Measurements from ENCODE around the gene DGKQ. TPM values are rescaled to one million over a fixed set of nuclear protein-coding genes. Genes with fewer than 3 reads are reported as not detected.

DGKQ gene
- total RNA-seq, 1 experiment from 2014 or later, result 22.0 TPM

GRCh38 chr4:1017706-1018105 lies 44.3 kb upstream of the DGKQ start:
- ChIA-PET CTCF (no interaction called here), RAD21 (ENCODE audit: low non-redundant PET in 1 of 2, low total read pairs in 2 of 2, uncharacterized antibody in 2 of 2, unreplicated experiment in 2 of 2) (no interaction called here), POLR2A (no interaction called here)
- Histone ChIP-seq H3K27me3 (ENCODE audit: insufficient read depth, low read length) (no peaks in the 10 kb centered on the region), H3K27ac (ENCODE audit: low read depth, low read length) (no peak overlapping the region), H3K9ac (ENCODE audit: low read length) (no peak overlapping the region), H3K4me3 (replicated peaks in 1 of 2; ENCODE audit: low read depth in 1 of 2, low read length in 2 of 2) (no peak overlapping the region), H3K4me1 (ENCODE audit: control insufficient read depth in 1 of 2, insufficient read depth in 2 of 2, low read length in 2 of 2) (peaks cover 3 to 14% of the 10 kb centered on the region in 2 experiments; a peak in 2 of 4 replicates), H3K9me2 (ENCODE audit: insufficient read depth) (no peaks in the 10 kb centered on the region), H3K4me2 (ENCODE audit: low read length) (no peak overlapping the region), H3K9me3 (ENCODE audit: control insufficient read depth in 1 of 2, insufficient read depth in 1 of 2, low read depth in 1 of 2, low read length in 2 of 2) (no peaks in the 10 kb centered on the region), H4K20me1 (ENCODE audit: insufficient read depth) (no peaks in the 10 kb centered on the region), H2AFZ (ENCODE audit: low read depth, low read length, poor library complexity, severe bottlenecking) (no peak overlapping the region), H3K79me2 (ENCODE audit: insufficient read depth, low read length) (peaks cover 7% of the 10 kb centered on the region; the same call in 1 of the 2 replicates), H3K36me3 (ENCODE audit: control insufficient read depth in 1 of 2, insufficient read depth in 2 of 2, low read length in 2 of 2) (peaks cover 3 to 4% of the 10 kb centered on the region in 2 experiments; a peak in 2 of 4 replicates)
- DNase-seq (ENCODE audit: low read depth, low spot score) (no peak), ATAC-seq (no peak)
- intact Hi-C loops (cut with micrococcal nuclease), result no loop called here
- TF ChIP-seq ZBTB33 (IDR thresholded peaks at IDR 0.05; ENCODE audit: extremely low read depth, insufficient replicate concordance, low read length) (no peak), RAD21 (IDR thresholded peaks at IDR 0.05; ENCODE audit: low read depth) (no peak), POLR2A (IDR thresholded peaks at IDR 0.05; ENCODE audit: borderline replicate concordance, extremely low read depth, insufficient read depth, insufficient read length) (no peak), ZFX (IDR thresholded peaks at IDR 0.05) (no peak), SIN3A (IDR thresholded peaks at IDR 0.05; ENCODE audit: low read depth) (no peak), JUND (IDR thresholded peaks at IDR 0.05) (no peak), ZNF274 (IDR thresholded peaks at IDR 0.05; ENCODE audit: low read depth, low read length) (no peak), ELF1 (IDR thresholded peaks at IDR 0.05; ENCODE audit: borderline replicate concordance, low read depth) (no peak), REST (IDR thresholded peaks at IDR 0.05; ENCODE audit: low read depth) (no peak), EZH2phosphoT487 (IDR thresholded peaks at IDR 0.05; ENCODE audit: borderline replicate concordance) (no peak), YY1 (IDR thresholded peaks at IDR 0.05; ENCODE audit: extremely low read depth, insufficient replicate concordance, low read depth, low read length) (no peak)
- TF ChIP-seq, protein P1, sequence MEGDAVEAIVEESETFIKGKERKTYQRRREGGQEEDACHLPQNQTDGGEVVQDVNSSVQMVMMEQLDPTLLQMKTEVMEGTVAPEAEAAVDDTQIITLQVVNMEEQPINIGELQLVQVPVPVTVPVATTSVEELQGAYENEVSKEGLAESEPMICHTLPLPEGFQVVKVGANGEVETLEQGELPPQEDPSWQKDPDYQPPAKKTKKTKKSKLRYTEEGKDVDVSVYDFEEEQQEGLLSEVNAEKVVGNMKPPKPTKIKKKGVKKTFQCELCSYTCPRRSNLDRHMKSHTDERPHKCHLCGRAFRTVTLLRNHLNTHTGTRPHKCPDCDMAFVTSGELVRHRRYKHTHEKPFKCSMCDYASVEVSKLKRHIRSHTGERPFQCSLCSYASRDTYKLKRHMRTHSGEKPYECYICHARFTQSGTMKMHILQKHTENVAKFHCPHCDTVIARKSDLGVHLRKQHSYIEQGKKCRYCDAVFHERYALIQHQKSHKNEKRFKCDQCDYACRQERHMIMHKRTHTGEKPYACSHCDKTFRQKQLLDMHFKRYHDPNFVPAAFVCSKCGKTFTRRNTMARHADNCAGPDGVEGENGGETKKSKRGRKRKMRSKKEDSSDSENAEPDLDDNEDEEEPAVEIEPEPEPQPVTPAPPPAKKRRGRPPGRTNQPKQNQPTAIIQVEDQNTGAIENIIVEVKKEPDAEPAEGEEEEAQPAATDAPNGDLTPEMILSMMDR (IDR thresholded peaks at IDR 0.05 in 2 of 3, conservative IDR thresholded peaks at IDR 0.05 in 1 of 3; ENCODE audit: borderline replicate concordance in 1 of 3, insufficient read depth in 1 of 3, low read depth in 2 of 3, low read length in 2 of 3), result no peak
- BruUV-seq (replicated peaks), result no TSS peak
